Common myeloid progenitor, CD34-positive (primary cell): ENCODE measurements around the gene PLCH2.
A peak's percentile ranks its signal among the peaks of the same experiment; 100 is the strongest.

Source experiments
- CTCF ChIA-PET: fragments of 350-600 bp; sonication (Branson Sonifier 250); formaldehyde crosslinking; loops from one replicate; lab custom pipeline; 2021; ENCODE audit warnings: antibody characterized with exemption; lab: Charles Lee
- POLR2A ChIA-PET: fragments of 350-600 bp; sonication (Branson Sonifier 250); formaldehyde crosslinking; loops from one replicate; lab custom pipeline; 2021; ENCODE audit warnings: antibody characterized with exemption; lab: Charles Lee
- DNase-seq, 3 donors: peaks; one replicate each; pipeline versions ENCODE4 v3.0.0 to v3.0.0-alpha.2; 2013
- H3K27ac ChIP-seq, 2 experiments: 1 replicate in 1 of 2; 2 replicates in 1 of 2; pipeline ENCODE4 v1.7.0; 2013; ENCODE audit warnings: inconsistent platforms in 2 of 2, low read length in 2 of 2, mild to moderate bottlenecking in 2 of 2, low read depth in 1 of 2, moderate library complexity in 1 of 2; ENCODE audit not compliant: severe bottlenecking in 2 of 2, insufficient read depth in 1 of 2, poor library complexity in 1 of 2
- H3K27me3 ChIP-seq, 5 experiments: replicated peaks in 2 of 5; 1 replicate in 3 of 5; 2 replicates in 2 of 5; pipeline versions ENCODE4 v1.6.1 to v1.7.0; 2013; ENCODE audit warnings: low read length in 4 of 5, mild to moderate bottlenecking in 2 of 5, moderate library complexity in 2 of 5, inconsistent platforms in 1 of 5; ENCODE audit not compliant: insufficient read depth in 5 of 5, control insufficient read depth in 4 of 5
- H3K36me3 ChIP-seq, 4 experiments: 1 replicate in 2 of 4; 2 replicates in 2 of 4; pipeline versions ENCODE4 v1.6.1 to v1.7.0; 2013; ENCODE audit warnings: low read length in 3 of 4, control low read depth in 1 of 4, mild to moderate bottlenecking in 1 of 4; ENCODE audit not compliant: control insufficient read depth in 4 of 4, insufficient read depth in 4 of 4
- H3K4me1 ChIP-seq, 4 experiments: 1 replicate in 3 of 4; 2 replicates in 1 of 4; pipeline versions ENCODE4 v1.6.1 to v1.7.1; 2013; ENCODE audit warnings: low read length in 3 of 4, mild to moderate bottlenecking in 3 of 4, control low read depth in 1 of 4, inconsistent platforms in 1 of 4, moderate library complexity in 1 of 4; ENCODE audit not compliant: control insufficient read depth in 4 of 4, insufficient read depth in 4 of 4; ENCODE audit errors: control extremely low read depth in 1 of 4
- H3K4me3 ChIP-seq, 7 experiments: 1 replicate in 4 of 7; 2 replicates in 3 of 7; pipeline versions ENCODE4 v1.5.1 to v1.7.0; 2013; ENCODE audit warnings: mild to moderate bottlenecking in 7 of 7, low read length in 6 of 7, moderate library complexity in 6 of 7, inconsistent platforms in 2 of 7, low read depth in 2 of 7, control low read depth in 1 of 7; ENCODE audit not compliant: insufficient read depth in 4 of 7, control insufficient read depth in 1 of 7; ENCODE audit errors: extremely low read depth in 1 of 7
- H3K9me3 ChIP-seq, 5 experiments: 1 replicate in 4 of 5; 2 replicates in 1 of 5; pipeline versions ENCODE4 v1.6.1 to v1.7.1; 2013; ENCODE audit warnings: low read length in 4 of 5, mild to moderate bottlenecking in 2 of 5, inconsistent platforms in 1 of 5, low read depth in 1 of 5, moderate library complexity in 1 of 5; ENCODE audit not compliant: control insufficient read depth in 4 of 5, insufficient read depth in 2 of 5; ENCODE audit errors: control extremely low read depth in 1 of 5
- WGBS: methylation state at CpG from one replicate; pipeline ENCODE4 v1.1.5; 2013; ENCODE audit not compliant: insufficient coverage; 5-methylcytosine and 5-hydroxymethylcytosine counted together

Gene PLCH2

DNA sequence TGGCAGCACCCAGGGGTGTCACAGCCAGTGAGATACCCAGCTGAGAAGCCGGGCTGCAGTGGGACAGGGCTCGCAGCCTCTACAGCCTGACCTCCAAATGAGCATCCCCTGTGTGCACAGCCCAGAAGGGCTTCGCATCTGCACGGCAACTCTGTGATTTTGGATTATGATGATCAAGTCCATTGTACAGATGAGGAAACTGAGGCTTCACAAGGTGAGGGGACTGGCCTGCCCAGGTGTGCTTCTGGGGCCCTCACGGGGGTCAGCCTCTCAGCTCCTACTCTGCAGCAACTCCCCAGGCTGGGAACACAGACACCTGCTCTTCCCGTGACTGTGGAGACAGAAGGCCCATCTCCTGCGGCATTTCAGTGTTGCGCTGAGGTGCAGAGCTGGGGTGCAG is 62.8 kb downstream of the PLCH2 start:
- ChIA-PET POLR2A (no interaction called here), CTCF (interaction anchor here (1.2 to 3.1 kb wide), 3 partner anchors 8 to 13 kb away, joined by 3 to 11 read pairs (median 4); partner anchors contain the start of genes HES5 and PANK4)
- 100% methylated on average over 8 of the region's 8 CpGs for WGBS
- Histone ChIP-seq H3K36me3 (no peaks in the 10 kb centered on the region), H3K9me3 (no peaks in the 10 kb centered on the region), H3K4me3 (no peak overlapping the region), H3K4me1 (peaks cover 0 to 31% (median 24%) of the 10 kb centered on the region in 4 experiments), H3K27ac (no peak overlapping the region), H3K27me3 (peaks cover 0 to 53% (median 2%) of the 10 kb centered on the region in 5 experiments)
- DNase-seq: no peak

DNA sequence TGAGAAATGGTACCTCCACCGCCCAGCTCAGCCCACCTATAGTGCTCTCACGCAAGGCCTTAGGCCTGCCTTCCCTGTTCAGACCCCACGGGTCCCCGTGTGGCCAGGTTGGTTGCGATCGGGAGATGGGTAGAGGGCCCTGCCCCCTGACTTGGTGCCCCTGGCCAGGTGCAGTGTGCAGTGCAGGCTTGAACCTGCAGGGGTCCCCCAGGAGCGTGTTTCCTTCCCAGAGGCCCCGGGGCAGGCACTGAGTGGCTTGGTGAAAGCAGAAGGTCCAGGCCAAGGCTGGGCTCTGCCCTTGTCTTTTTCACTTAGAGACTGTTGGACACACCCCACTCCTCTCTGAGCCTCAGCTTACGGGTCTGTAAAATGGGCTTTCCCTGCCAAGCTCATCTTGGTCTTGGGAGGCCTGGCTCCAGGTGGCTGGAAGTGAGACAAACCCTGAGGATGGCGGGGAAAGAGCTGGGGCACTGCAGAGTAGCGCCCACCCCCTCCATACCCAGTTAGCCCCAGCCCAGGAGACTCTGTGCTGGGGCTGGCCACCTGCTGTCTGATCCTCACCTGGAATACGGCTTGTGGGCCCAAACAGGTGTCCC is 63.3 kb downstream of the PLCH2 start:
- Histone ChIP-seq H3K4me1 (peaks cover 0 to 30% (median 27%) of the 10 kb centered on the region in 4 experiments), H3K27ac (no peak overlapping the region), H3K4me3 (no peak overlapping the region), H3K36me3 (no peaks in the 10 kb centered on the region), H3K27me3 (peaks cover 0 to 53% (median 2%) of the 10 kb centered on the region in 5 experiments), H3K9me3 (no peaks in the 10 kb centered on the region)
- ChIA-PET CTCF (interaction anchor here (1.2 to 3.1 kb wide), 3 partner anchors 9 to 14 kb away, joined by 3 to 11 read pairs (median 4); partner anchors contain the start of genes HES5 and PANK4), POLR2A (no interaction called here)
- WGBS: 64% methylated on average over 7 of the region's 12 CpGs
- DNase-seq: peak in 1 of 3 donors; percentile 28

DNA sequence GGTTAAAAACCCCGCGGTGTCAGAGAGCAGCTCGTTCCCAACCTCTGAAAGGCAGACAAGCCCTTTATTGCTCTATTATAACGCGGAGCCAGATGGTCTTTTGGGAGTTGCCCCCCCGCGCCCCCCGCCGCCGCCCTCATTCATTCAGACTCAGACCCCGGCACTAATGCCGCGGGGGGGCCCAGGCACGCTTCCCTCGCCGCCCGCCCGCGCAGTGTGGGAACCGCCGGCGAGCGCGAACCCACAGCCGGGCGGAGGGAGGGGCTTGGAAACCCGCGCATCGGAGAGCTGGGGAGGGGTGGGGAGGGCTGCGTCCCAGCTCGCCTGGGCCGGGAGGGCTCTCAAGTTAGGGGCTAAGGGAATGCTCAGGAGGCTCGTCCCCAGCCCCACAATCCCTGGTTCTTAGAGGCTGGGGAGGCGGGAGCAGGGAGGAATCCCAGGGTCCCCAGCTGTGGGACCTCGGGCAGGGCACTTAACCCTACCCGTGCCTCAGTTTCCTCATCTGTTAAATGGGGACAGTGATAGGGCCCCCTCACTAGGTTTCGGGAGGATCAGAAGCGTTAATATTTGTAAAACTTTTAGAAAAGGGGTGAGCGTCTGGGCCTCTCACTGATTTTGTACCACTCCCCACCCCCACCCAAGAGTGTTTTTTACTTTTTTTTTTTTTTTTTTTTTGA is 64.9 kb downstream of the PLCH2 start:
- DNase-seq: peak in 1 of 3 donors; percentile 53

DNA sequence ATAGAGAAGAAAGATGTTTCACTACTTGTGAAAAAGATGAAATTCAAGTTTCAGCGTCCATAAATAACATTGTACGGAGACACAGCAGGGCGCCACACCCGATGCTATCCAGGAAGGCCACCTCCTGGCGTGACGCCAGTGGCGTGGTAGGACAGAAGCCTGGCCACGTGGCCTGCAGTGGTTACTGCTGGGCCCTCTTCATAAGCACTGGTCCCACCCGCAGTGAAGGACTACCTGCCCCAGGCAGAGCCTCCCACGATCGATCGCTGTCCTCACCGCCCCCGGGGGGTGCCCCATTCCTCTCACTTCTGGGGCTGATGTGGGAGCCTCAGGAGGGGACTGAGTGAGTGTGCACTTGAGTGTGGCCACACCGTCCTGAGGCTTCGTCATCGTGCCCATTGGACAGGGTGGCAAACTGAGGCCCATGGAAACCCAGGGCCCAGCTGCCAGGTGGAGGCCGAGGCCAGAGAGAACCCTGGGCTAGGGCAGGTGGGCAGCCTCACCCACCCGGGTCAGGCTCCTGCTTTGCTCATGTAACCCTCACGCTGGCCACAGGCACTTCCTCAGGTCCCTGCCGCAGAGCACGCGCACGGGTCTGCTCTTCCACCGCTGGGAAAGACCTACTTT is 65.6 kb downstream of the PLCH2 start:
- no peak overlapping the region for H3K4me3 ChIP-seq
- 83% methylated on average over 25 of the region's 25 CpGs for WGBS
- peak in 1 of 3 donors; percentile 37 for DNase-seq
- no peak overlapping the region for H3K27ac ChIP-seq
- POLR2A ChIA-PET: no interaction called here
- H3K27me3 ChIP-seq: peaks cover 0 to 40% (median 2%) of the 10 kb centered on the region in 5 experiments
- H3K4me1 ChIP-seq: peaks cover 0 to 39% (median 35%) of the 10 kb centered on the region in 4 experiments
- CTCF ChIA-PET: interaction anchor here (1.2 to 3.1 kb wide), 2 partner anchors 10 to 11 kb away, joined by 5 to 11 read pairs; partner anchors contain the start of gene HES5
- H3K9me3 ChIP-seq: no peaks in the 10 kb centered on the region
- no peaks in the 10 kb centered on the region for H3K36me3 ChIP-seq

More for the DNA sequence above, 64.9 kb downstream of the PLCH2 start:
- ChIA-PET POLR2A (interaction anchor here (0.6 to 0.8 kb wide), 2 partner anchors 15 to 32 kb away, joined by 3 read pairs; partner anchors contain the start of gene TNFRSF14), CTCF (interaction anchor here (3.1 kb wide), 1 partner anchor 10 kb away, joined by 11 read pairs; the partner anchor contains the start of gene HES5)
- Histone ChIP-seq H3K4me1 (peaks cover 0 to 33% (median 30%) of the 10 kb centered on the region in 4 experiments), H3K4me3 (no peak overlapping the region), H3K36me3 (no peaks in the 10 kb centered on the region), H3K27me3 (peaks cover 0 to 44% (median 2%) of the 10 kb centered on the region in 5 experiments), H3K27ac (no peak overlapping the region), H3K9me3 (no peaks in the 10 kb centered on the region)
- WGBS: 10% methylated on average over 19 of the region's 39 CpGs

DNA sequence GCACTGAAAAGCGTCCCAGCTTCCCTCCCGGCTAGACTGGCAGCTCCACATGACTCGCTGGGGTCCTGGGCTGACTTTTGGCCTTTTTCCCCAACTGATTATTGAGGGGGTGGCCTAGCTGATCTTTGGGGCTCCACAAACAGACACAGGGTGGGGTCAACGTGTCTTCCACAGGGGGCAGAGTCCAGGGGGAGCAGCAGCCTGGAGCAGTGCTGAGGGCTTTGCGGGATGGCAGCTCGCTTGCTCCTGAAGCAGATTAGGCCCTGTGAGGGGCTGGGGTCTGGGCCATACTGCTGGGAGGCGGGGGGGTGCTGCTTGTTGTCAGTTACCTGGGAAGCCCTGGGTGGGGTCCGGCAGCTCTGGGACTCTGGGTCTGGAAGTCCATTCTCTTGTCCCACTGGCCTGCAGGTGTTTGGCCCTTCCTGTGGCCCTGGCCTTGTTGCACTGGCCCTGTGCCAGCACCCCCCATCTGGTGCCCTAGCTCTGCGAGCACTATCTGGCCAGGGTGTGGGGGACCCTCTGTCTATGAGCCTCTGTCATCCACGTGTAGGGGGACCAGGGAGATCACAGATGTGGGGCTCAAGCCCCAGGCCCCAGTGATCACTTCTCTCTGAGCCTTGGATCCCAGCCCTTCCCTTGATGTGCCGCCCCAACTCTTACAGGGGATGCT is 66.3 kb downstream of the PLCH2 start:
- ChIA-PET POLR2A (no interaction called here), CTCF (interaction anchor here (1.2 kb wide), 1 partner anchor 11 kb away, joined by 5 read pairs; no protein-coding TSS in a partner anchor)
- WGBS: 96% methylated on average over 9 of the region's 11 CpGs
- Histone ChIP-seq H3K4me3 (no peak overlapping the region), H3K27ac (no peak overlapping the region), H3K27me3 (peaks cover 0 to 34% (median 2%) of the 10 kb centered on the region in 5 experiments), H3K36me3 (no peaks in the 10 kb centered on the region), H3K9me3 (no peaks in the 10 kb centered on the region), H3K4me1 (peaks cover 0 to 45% (median 42%) of the 10 kb centered on the region in 4 experiments)
- no peak for DNase-seq

DNA sequence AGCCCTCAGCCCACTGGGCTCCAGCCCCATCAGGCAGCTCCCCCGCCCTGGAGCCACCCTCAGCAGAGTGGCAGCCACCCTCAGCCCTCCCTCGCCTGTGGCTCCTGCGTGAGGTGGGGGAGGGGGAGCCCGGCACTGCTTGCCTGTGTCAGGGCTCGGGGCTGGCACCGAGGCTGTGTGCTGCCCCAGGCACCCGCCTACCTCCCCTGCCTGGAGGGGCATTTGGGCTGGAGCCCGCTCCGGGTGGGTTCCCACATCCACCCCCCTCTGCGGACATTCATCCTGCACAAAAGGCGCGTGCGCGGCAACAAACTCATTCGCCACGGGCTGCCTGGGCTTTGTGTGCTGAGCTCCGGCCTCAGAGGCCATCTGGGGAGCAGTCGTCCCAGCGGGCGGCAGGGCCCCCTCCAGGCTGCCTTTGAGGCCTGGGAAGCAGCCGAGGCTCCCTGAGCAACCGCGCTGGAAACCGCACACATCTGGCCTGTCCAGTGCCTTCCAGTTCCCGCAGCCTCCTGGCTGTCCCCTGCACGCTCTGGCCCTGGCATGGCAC is 67.5 kb downstream of the PLCH2 start:
- no peaks in the 10 kb centered on the region for H3K9me3 ChIP-seq
- peak overlapping the region in 2 of 7 experiments; percentile 28 to 36 for H3K4me3 ChIP-seq
- whole genome bisulfite sequencing: 36% methylated on average over 25 of the region's 26 CpGs
- H3K27ac ChIP-seq: no peak overlapping the region
- H3K36me3 ChIP-seq: no peaks in the 10 kb centered on the region
- CTCF ChIA-PET: interaction anchor here (2.6 to 4.2 kb wide), 3 partner anchors 12 to 17 kb away, joined by 8 to 52 read pairs (median 9); partner anchors contain the start of genes HES5, PANK4 and TNFRSF14
- H3K27me3 ChIP-seq: peaks cover 0 to 25% (median 2%) of the 10 kb centered on the region in 5 experiments
- DNase-seq: peak in 2 of 3 donors; percentile 51 to 56
- POLR2A ChIA-PET: interaction anchor here (0.6 kb wide), 1 partner anchor 244 kb away, joined by 3 read pairs; no protein-coding TSS in a partner anchor
- H3K4me1 ChIP-seq: peaks cover 0 to 58% (median 53%) of the 10 kb centered on the region in 4 experiments
